HepG2 (cell line): ENCODE data around the gene MIER2. TPM values are rescaled to one million over a fixed set of nuclear protein-coding genes. Genes with fewer than 3 reads are reported as not detected.

Experiments used
- ATAC-seq: fragments of 200-7000 bp; cut with Tn5 transposase; 3 replicates; pipeline ENCODE4 v1.9.1; 2020; ENCODE audit warnings: mild to moderate bottlenecking, moderate library complexity
- BruUV-seq: library from RNA; stranded (reverse); fragments of 400-500 nt; replicated peaks from 2 replicates; lab custom pipeline; 2021; lab: Mats Ljungman, UMichigan
- CTCF ChIA-PET: fragments of 300-600 bp; formaldehyde crosslinking; extraction: SDS; loops from one replicate; lab custom pipeline; 2021; ENCODE audit warnings: low total read pairs, inconsistent platforms, low intra/inter-chr PET ratio; lab: Yijun Ruan, JAX
- POLR2A ChIA-PET: fragments of 350-600 bp; sonication (Branson Sonifier 250); formaldehyde crosslinking; loops from one replicate; lab custom pipeline; 2020; ENCODE audit warnings: antibody characterized with exemption, inconsistent platforms; lab: Yijun Ruan, JAX
- DNase-seq: peaks from one replicate; pipeline ENCODE4 v3.0.0-alpha.2; 2015; ENCODE audit warnings: low spot score
- FAIRE-seq: peaks from 3 replicates; lab custom pipeline; 2011; peaks lifted over from hg19 to GRCh38; lab: Jason Lieb, UNC
- H2AFZ ChIP-seq: one replicate; pipeline ENCODE4 v1.6.1; 2011; ENCODE audit warnings: low read length, inconsistent platforms
- H3K27ac ChIP-seq: fragments of 300-600 bp; 3 replicates; pipeline ENCODE4 v1.8.0; 2011; ENCODE audit warnings: mixed run types, mild to moderate bottlenecking, mixed read lengths, low read length, inconsistent platforms; ENCODE audit not compliant: insufficient read depth; ENCODE audit errors: extremely low read length
- H3K27me3 ChIP-seq, 2 experiments: fragments of 200-600 bp in 1 of 2; 2 replicates in 1 of 2; 3 replicates in 1 of 2; pipeline versions ENCODE4 v1.6.0 to v1.8.0; 2011; ENCODE audit warnings: low read length in 2 of 2, mild to moderate bottlenecking in 2 of 2, moderate library complexity in 2 of 2, inconsistent platforms in 1 of 2; ENCODE audit not compliant: insufficient read depth in 2 of 2, control insufficient read depth in 1 of 2
- H3K36me3 ChIP-seq, 2 experiments: fragments of 200-600 bp in 1 of 2; replicated peaks in 1 of 2; 2 replicates in 1 of 2; 3 replicates in 1 of 2; pipeline versions ENCODE4 v1.5.1 to v1.8.0; 2011; ENCODE audit warnings: low read length in 2 of 2, inconsistent platforms in 1 of 2; ENCODE audit not compliant: insufficient read depth in 2 of 2, control insufficient read depth in 1 of 2
- H3K4me1 ChIP-seq: 2 replicates; pipeline ENCODE4 v1.5.1; 2012; ENCODE audit warnings: low read length, inconsistent platforms; ENCODE audit not compliant: insufficient read depth
- H3K4me2 ChIP-seq: 2 replicates; pipeline ENCODE4 v1.6.0; 2011; ENCODE audit warnings: low read depth, low read length, inconsistent platforms
- H3K4me3 ChIP-seq, 3 experiments: fragments of 200-600 bp in 1 of 3; sonication (generic), shearing (Covaris generic) in 1 of 3; replicated peaks in 1 of 3; 2 replicates each; pipeline ENCODE4 v1.5.1; 2011 to 2016; ENCODE audit warnings: low read length in 3 of 3, inconsistent platforms in 2 of 3, low read depth in 2 of 3, mild to moderate bottlenecking in 2 of 3, control low read depth in 1 of 3, mixed read lengths in 1 of 3; ENCODE audit not compliant: insufficient read depth in 1 of 3
- H3K79me2 ChIP-seq: one replicate; pipeline ENCODE4 v1.6.1; 2011; ENCODE audit warnings: low read length, inconsistent platforms; ENCODE audit not compliant: insufficient read depth
- H3K9ac ChIP-seq: 2 replicates; pipeline ENCODE4 v1.6.0; 2011; ENCODE audit warnings: mild to moderate bottlenecking, low read depth, low read length, inconsistent platforms; ENCODE audit not compliant: insufficient read depth
- H3K9me3 ChIP-seq: 2 replicates; pipeline ENCODE4 v1.5.1; 2012; ENCODE audit warnings: mild to moderate bottlenecking, low read length
- H4K20me1 ChIP-seq: 2 replicates; pipeline ENCODE4 v1.6.0; 2011; ENCODE audit warnings: inconsistent platforms, mild to moderate bottlenecking, low read length, moderate library complexity; ENCODE audit not compliant: insufficient read depth
- ATF7 ChIP-seq, 2 experiments: fragments of 450-650 bp in 1 of 2; sonication (generic) in 1 of 2; formaldehyde crosslinking in 1 of 2; IDR thresholded peaks; 2 replicates each; pipeline versions ENCODE4 v1.4.0 to v1.6.1; 2016 to 2020; ENCODE audit warnings: antibody characterized with exemption in 1 of 2, mild to moderate bottlenecking in 1 of 2, missing genetic modification reagents in 1 of 2
- JDP2 ChIP-seq: sonication (generic); formaldehyde crosslinking; IDR thresholded peaks from 2 replicates; pipeline ENCODE4 v1.8.1; 2022; ENCODE audit warnings: missing genetic modification reagents, borderline replicate concordance
- JUN ChIP-seq: sonication (generic); formaldehyde crosslinking; IDR thresholded peaks from 2 replicates; pipeline ENCODE4 v1.4.0; 2020; ENCODE audit warnings: mild to moderate bottlenecking, missing genetic modification reagents
- MIXL1 ChIP-seq: IDR thresholded peaks from 2 replicates; pipeline ENCODE4 v1.6.1; 2016
- MLLT10 ChIP-seq: sonication (generic); formaldehyde crosslinking; IDR thresholded peaks from 2 replicates; pipeline ENCODE4 v1.4.0; 2020; ENCODE audit warnings: missing genetic modification reagents
- RCOR2 ChIP-seq: IDR thresholded peaks from 2 replicates; pipeline ENCODE4 v1.6.1; 2016; ENCODE audit warnings: missing biosample characterization, missing genetic modification reagents
- RXRA ChIP-seq: sonication (generic); formaldehyde crosslinking; IDR thresholded peaks from 2 replicates; pipeline ENCODE4 v1.5.1; 2020; ENCODE audit warnings: missing genetic modification reagents
- SNAI1 ChIP-seq: sonication (generic); formaldehyde crosslinking; IDR thresholded peaks from 2 replicates; pipeline ENCODE4 v1.5.0; 2020; ENCODE audit warnings: mild to moderate bottlenecking, missing genetic modification reagents, borderline replicate concordance
- ZNF263 ChIP-seq: sonication (generic); formaldehyde crosslinking; IDR thresholded peaks from 2 replicates; pipeline ENCODE4 v1.4.0; 2020; ENCODE audit warnings: missing genetic modification reagents
- ZNF619 ChIP-seq: sonication (generic); formaldehyde crosslinking; IDR thresholded peaks from 2 replicates; pipeline ENCODE4 v1.4.0; 2020; ENCODE audit warnings: mild to moderate bottlenecking, missing genetic modification reagents
- ZNF720 ChIP-seq: sonication (generic); formaldehyde crosslinking; IDR thresholded peaks from 2 replicates; pipeline ENCODE4 v1.4.0; 2020; ENCODE audit warnings: missing genetic modification reagents
- WGBS: methylation state at CpG from one replicate; pipeline ENCODE4 v1.1.6; 2017; ENCODE audit warnings: low lambda C conversion rate; 5-methylcytosine and 5-hydroxymethylcytosine counted together
- in situ Hi-C: cut with HindIII; loops from 2 replicates; pipeline ENCODE4 v1.10.0; 2017; ENCODE audit warnings: low pct_unique_long_range_greater_than_20kb; ENCODE audit not compliant: extremely low pct_ligation_motif_present
- intact Hi-C: fragments of 100-400 bp; cut with micrococcal nuclease; formaldehyde crosslinking; loops from one replicate; pipeline ENCODE4 v1.10.0; 2022; ENCODE audit not compliant: unreplicated experiment
- polyA plus RNA-seq, 8 experiments: library from polyadenylated mRNA; depleted of rRNA in 3 of 8; stranded (reverse) in 7 of 8; unstranded in 1 of 8; fragments of >200 nt; fragmentation: Illumina TruSeq in 4 of 8; extraction: Trizol in 4 of 8; gene quantifications; 2 replicates each; pipeline versions ENCODE4 v1.2.1 to v1.2.3, GENCODE V29; 2011 to 2016; ENCODE audit warnings: low read depth in 4 of 8, missing spikeins in 1 of 8, mixed read lengths in 1 of 8; ENCODE audit not compliant: insufficient read depth in 1 of 8
- total RNA-seq, 5 experiments: library from RNA; depleted of rRNA; stranded (reverse); fragments of >200 nt; fragmentation: Illumina TruSeq; extraction: Trizol; gene quantifications; 2 replicates each; pipeline ENCODE4 v1.2.3, GENCODE V29; 2016; ENCODE audit warnings: low read depth in 1 of 5
- TF ChIP-seq, protein P1 (sequence below): sonication (generic); formaldehyde crosslinking; IDR thresholded peaks from 2 replicates; pipeline ENCODE4 v1.5.1; 2020; ENCODE audit warnings: missing genetic modification reagents, mild to moderate bottlenecking, borderline replicate concordance

The MIER2 gene
- total and polyA plus RNA-seq, 2 of the 13 experiments (the other 11 are each of a cell fraction or from before 2014, with no cell fraction given): 9.6 to 25.7 TPM

DNA sequence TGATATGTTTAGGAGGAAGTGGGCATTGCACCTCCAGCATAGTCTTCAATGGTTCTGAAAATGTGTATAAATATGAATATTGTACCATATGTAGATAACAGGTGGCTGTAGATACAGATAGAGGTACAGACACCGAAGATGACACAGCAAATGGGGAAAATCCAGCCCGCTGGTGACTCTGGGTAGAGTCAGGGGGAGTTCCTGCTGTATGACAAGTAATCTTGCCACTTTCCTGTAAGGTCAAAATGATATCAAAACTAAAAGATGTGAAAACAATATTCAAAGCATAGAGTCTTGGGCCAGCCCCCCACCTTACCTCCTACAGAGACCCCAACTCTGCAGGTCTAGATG, 46.6 kb upstream of the MIER2 start:
- ChIA-PET POLR2A (no interaction called here), CTCF (no interaction called here)
- no TSS peak for BruUV-seq
- H3K27ac ChIP-seq: no peak overlapping the region
- no peak for ATAC-seq
- H3K4me2 ChIP-seq: no peak overlapping the region
- in situ Hi-C loops: no loop called here
- H3K36me3 ChIP-seq: no peaks in the 10 kb centered on the region
- no peak overlapping the region for H2AFZ ChIP-seq
- peaks cover 8% of the 10 kb centered on the region for H3K9me3 ChIP-seq
- no peak for DNase-seq
- no peaks in the 10 kb centered on the region for H3K79me2 ChIP-seq
- TF ChIP-seq SNAI1 (CRISPR knock-in tag) (no peak), ZNF720 (CRISPR knock-in tag) (no peak), RXRA (CRISPR knock-in tag) (no peak), JUN (CRISPR knock-in tag) (no peak)
- TF ChIP-seq, all 625 proteins: peak for 0
- WGBS: 11% methylated on average over 2 of the region's 2 CpGs
- FAIRE-seq: no peak
- intact Hi-C loops: no loop called here
- Histone ChIP-seq H3K4me3 (no peak overlapping the region), H4K20me1 (no peaks in the 10 kb centered on the region), H3K4me1 (no peaks in the 10 kb centered on the region), H3K9ac (no peak overlapping the region), H3K27me3 (peaks cover 20 to 50% of the 10 kb centered on the region in 2 experiments; a peak in 4 of 5 replicates)

GRCh38 chr19:390386-391206, 46.0 kb upstream of the MIER2 start:
- peaks cover 4% of the 10 kb centered on the region for H3K9me3 ChIP-seq
- peaks cover 20 to 53% of the 10 kb centered on the region in 2 experiments; a peak in 4 of 5 replicates for H3K27me3 ChIP-seq
- in situ Hi-C loops (no loop called here), intact Hi-C loops (no loop called here)
- H3K27ac ChIP-seq: no peak overlapping the region
- no TSS peak for BruUV-seq
- no peaks in the 10 kb centered on the region for H4K20me1 ChIP-seq
- FAIRE-seq (no peak), DNase-seq (no peak), ATAC-seq (no peak)
- H3K36me3 ChIP-seq: no peaks in the 10 kb centered on the region
- no peak overlapping the region for H2AFZ ChIP-seq
- ChIA-PET POLR2A (no interaction called here), CTCF (no interaction called here)
- no peak overlapping the region for H3K9ac ChIP-seq
- H3K79me2 ChIP-seq: no peaks in the 10 kb centered on the region
- H3K4me1 ChIP-seq: no peaks in the 10 kb centered on the region
- TF ChIP-seq ZNF619 (CRISPR knock-in tag) (no peak), MIXL1 (no peak), ZNF263 (CRISPR knock-in tag) (no peak), JDP2 (CRISPR knock-in tag) (no peak), MLLT10 (CRISPR knock-in tag) (no peak), RCOR2 (CRISPR knock-in tag) (no peak), ATF7 (IDR thresholded peaks at IDR 0.05) (no peak), ATF7 (CRISPR knock-in tag; IDR thresholded peaks at IDR 0.05) (no peak)
- TF ChIP-seq, protein P1, sequence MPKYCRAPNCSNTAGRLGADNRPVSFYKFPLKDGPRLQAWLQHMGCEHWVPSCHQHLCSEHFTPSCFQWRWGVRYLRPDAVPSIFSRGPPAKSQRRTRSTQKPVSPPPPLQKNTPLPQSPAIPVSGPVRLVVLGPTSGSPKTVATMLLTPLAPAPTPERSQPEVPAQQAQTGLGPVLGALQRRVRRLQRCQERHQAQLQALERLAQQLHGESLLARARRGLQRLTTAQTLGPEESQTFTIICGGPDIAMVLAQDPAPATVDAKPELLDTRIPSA (CRISPR knock-in tag): no peak
- no peak overlapping the region for H3K4me3 ChIP-seq
- WGBS: 67% methylated on average over 10 of the region's 30 CpGs
- H3K4me2 ChIP-seq: no peak overlapping the region
